Thyroid gland (tissue), 4 donors: ENCODE data around the gene GRIK4.

Source experiments
- POLR2A ChIP-seq, 2 donors: fragments of 450-650 bp; IDR thresholded peaks; one replicate each; pipeline ENCODE4 v1.6.1; 2017; ENCODE audit warnings: antibody characterized with exemption in 2 of 2, mild to moderate bottlenecking in 2 of 2, moderate library complexity in 1 of 2
- TF ChIP-seq, protein P1 (sequence below), 6 experiments: fragments of 200-600 bp in 3 of 6; fragments of 450-650 bp in 3 of 6; sonication (generic) in 3 of 6; IDR thresholded peaks; one replicate each; pipeline ENCODE4 v1.5.1; 2016 to 2019; ENCODE audit warnings: antibody characterized with exemption in 6 of 6, mild to moderate bottlenecking in 2 of 6, inconsistent platforms in 1 of 6, moderate library complexity in 1 of 6

DNA sequence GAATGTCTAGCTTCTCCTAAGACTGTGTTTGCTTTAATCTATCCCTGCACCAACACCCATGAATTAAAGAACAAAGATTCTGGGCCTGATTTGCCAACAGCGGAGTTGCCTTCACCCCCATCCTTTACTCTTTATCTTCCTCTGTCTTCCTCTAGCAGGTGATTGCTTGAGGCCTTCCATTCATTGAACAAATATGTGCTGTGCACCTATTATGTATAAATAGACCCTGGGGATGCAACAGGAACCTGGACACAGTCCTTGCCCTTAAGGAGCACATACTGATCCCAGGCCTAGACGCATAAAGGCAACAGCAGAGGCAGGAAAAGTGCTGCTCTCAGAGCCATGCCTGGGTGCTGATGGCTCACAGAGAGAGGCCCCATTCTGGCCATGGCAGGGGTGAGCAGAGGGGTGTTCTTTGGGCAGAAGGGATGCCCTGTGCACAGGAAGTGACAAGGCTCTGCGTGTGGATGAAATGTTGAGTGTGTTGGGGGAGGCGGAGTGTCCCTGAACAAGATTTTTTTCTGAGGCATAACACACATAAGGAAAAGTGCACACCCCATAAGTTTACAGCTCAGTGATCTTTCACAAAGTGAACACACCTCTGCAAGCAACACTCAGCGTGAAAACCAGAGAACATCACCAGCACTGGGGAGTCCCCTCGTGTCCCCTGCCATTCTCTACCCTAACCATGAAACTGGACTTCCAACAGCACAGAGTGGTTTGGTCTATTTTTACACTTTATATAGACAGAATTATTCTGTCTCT lies 145.9 kb downstream of the GRIK4 start:
- no peak for TF ChIP-seq POLR2A (IDR thresholded peaks at IDR 0.05)
- TF ChIP-seq, protein P1, sequence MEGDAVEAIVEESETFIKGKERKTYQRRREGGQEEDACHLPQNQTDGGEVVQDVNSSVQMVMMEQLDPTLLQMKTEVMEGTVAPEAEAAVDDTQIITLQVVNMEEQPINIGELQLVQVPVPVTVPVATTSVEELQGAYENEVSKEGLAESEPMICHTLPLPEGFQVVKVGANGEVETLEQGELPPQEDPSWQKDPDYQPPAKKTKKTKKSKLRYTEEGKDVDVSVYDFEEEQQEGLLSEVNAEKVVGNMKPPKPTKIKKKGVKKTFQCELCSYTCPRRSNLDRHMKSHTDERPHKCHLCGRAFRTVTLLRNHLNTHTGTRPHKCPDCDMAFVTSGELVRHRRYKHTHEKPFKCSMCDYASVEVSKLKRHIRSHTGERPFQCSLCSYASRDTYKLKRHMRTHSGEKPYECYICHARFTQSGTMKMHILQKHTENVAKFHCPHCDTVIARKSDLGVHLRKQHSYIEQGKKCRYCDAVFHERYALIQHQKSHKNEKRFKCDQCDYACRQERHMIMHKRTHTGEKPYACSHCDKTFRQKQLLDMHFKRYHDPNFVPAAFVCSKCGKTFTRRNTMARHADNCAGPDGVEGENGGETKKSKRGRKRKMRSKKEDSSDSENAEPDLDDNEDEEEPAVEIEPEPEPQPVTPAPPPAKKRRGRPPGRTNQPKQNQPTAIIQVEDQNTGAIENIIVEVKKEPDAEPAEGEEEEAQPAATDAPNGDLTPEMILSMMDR (IDR thresholded peaks at IDR 0.05) = no peak
